Caco-2 (cell line): Measurements from ENCODE around the gene AKT3. TPM values are rescaled to one million over a fixed set of nuclear protein-coding genes. Genes with fewer than 3 reads are reported as not detected.
"Not testable (repeated sequence)": the region's sequence is repeated elsewhere in the genome, so short reads cannot be mapped to it uniquely, and the experiment has no call there.

ENCODE experiments used
- BruUV-seq: library from RNA; stranded (reverse); fragments of 400-500 nt; replicated peaks from 2 replicates; lab custom pipeline; 2021; lab: Mats Ljungman, UMichigan
- CTCF ChIA-PET: fragments of 300-600 bp; sonication (Branson Sonifier 250); formaldehyde crosslinking; loops from one replicate; lab custom pipeline; 2022; ENCODE audit warnings: antibody characterized with exemption; lab: Charles Lee
- POLR2A ChIA-PET: fragments of 300-600 bp; sonication (Branson Sonifier 250); formaldehyde crosslinking; loops from one replicate; lab custom pipeline; 2022; ENCODE audit warnings: antibody characterized with exemption; lab: Charles Lee
- DNase-seq, 2 experiments: peaks; one replicate each; pipeline versions ENCODE4 v3.0.0 to v3.0.0-alpha.2; 2020 to 2022
- H3K27me3 ChIP-seq: replicated peaks from 2 replicates; pipeline ENCODE4 v1.6.0; 2011; ENCODE audit warnings: low read length; ENCODE audit not compliant: control insufficient read depth, insufficient read depth
- H3K36me3 ChIP-seq: 2 replicates; pipeline ENCODE4 v1.5.1; 2011; ENCODE audit warnings: low read length; ENCODE audit not compliant: control insufficient read depth, insufficient read depth
- H3K4me1 ChIP-seq: fragments of 250-450 bp; sonication (Bioruptor Pico); 2 replicates; pipeline ENCODE4 v1.5.1; 2020; ENCODE audit warnings: mild to moderate bottlenecking
- H3K4me3 ChIP-seq: 2 replicates; pipeline ENCODE4 v1.5.1; 2011; ENCODE audit warnings: low read depth, mild to moderate bottlenecking, control low read depth, low read length
- H3K9me3 ChIP-seq: fragments of 250-450 bp; sonication (Bioruptor Pico); 2 replicates; pipeline ENCODE4 v1.5.1; 2020; ENCODE audit warnings: mild to moderate bottlenecking, moderate library complexity
- H3K27ac Mint-ChIP-seq: one replicate; pipeline ENCODE4 v1.8.0; 2022; ENCODE audit warnings: mixed read lengths; ENCODE audit not compliant: unreplicated experiment
- H3K27me3 Mint-ChIP-seq: one replicate; pipeline ENCODE4 v1.8.0; 2022; ENCODE audit warnings: mixed read lengths; ENCODE audit not compliant: insufficient read depth, unreplicated experiment
- H3K36me3 Mint-ChIP-seq: one replicate; pipeline ENCODE4 v1.8.0; 2022; ENCODE audit warnings: mild to moderate bottlenecking, mixed read lengths; ENCODE audit not compliant: insufficient read depth, unreplicated experiment
- H3K4me1 Mint-ChIP-seq: one replicate; pipeline ENCODE4 v1.8.0; 2022; ENCODE audit warnings: low read depth, mixed read lengths; ENCODE audit not compliant: unreplicated experiment
- H3K4me3 Mint-ChIP-seq: one replicate; pipeline ENCODE4 v1.8.0; 2022; ENCODE audit warnings: mild to moderate bottlenecking, moderate library complexity, mixed read lengths; ENCODE audit not compliant: unreplicated experiment
- H3K9me3 Mint-ChIP-seq: one replicate; pipeline ENCODE4 v1.8.0; 2022; ENCODE audit warnings: mixed read lengths; ENCODE audit not compliant: unreplicated experiment
- intact Hi-C: fragments of 100-400 bp; cut with micrococcal nuclease; formaldehyde crosslinking; loops from one replicate; pipeline ENCODE4 v1.10.0; 2022; ENCODE audit not compliant: unreplicated experiment
- total RNA-seq: library from RNA; stranded (reverse); gene quantifications from 2 replicates; pipeline ENCODE4 v1.2.3, GENCODE V29; 2022
- TF ChIP-seq, protein P1 (sequence below), 2 experiments: fragments of 200-600 bp in 1 of 2; IDR thresholded peaks; 1 replicate in 1 of 2; 2 replicates in 1 of 2; pipeline versions ENCODE4 v1.5.1 to v1.8.0; 2011 to 2022; ENCODE audit warnings: antibody characterized with exemption in 1 of 2, control low read depth in 1 of 2, inconsistent platforms in 1 of 2, low read depth in 1 of 2, low read length in 1 of 2, mild to moderate bottlenecking in 1 of 2, moderate library complexity in 1 of 2; ENCODE audit not compliant: insufficient read depth in 1 of 2, severe bottlenecking in 1 of 2, unreplicated experiment in 1 of 2

Gene AKT3
- total RNA-seq, 1 experiment from 2014 or later: 3.7 TPM

DNA sequence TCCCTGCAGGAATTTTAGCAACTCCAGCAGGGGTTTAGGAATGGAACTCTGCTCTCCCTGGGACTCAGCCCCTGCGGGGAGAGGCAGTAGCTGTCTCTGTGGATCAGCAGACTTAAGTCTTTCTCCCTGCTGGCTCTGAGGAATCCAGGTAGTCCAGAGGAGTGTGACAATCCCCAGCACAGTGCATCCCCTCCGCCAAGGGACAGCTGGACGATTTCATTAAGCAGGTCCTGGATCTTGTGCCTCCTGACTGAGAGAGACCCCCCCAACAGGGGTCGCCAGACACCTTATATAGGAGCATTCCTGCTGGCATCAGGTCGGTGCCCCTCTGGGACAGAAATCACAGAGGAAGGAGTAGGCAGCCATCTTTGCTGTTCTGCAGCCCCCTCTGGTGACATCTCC is 30.6 kb downstream of the AKT3 start:
- H3K36me3 ChIP-seq: no peaks in the 10 kb centered on the region
- H3K4me3 ChIP-seq: no peak overlapping the region
- no peak overlapping the region for H3K4me3 Mint-ChIP-seq
- TF ChIP-seq, protein P1, sequence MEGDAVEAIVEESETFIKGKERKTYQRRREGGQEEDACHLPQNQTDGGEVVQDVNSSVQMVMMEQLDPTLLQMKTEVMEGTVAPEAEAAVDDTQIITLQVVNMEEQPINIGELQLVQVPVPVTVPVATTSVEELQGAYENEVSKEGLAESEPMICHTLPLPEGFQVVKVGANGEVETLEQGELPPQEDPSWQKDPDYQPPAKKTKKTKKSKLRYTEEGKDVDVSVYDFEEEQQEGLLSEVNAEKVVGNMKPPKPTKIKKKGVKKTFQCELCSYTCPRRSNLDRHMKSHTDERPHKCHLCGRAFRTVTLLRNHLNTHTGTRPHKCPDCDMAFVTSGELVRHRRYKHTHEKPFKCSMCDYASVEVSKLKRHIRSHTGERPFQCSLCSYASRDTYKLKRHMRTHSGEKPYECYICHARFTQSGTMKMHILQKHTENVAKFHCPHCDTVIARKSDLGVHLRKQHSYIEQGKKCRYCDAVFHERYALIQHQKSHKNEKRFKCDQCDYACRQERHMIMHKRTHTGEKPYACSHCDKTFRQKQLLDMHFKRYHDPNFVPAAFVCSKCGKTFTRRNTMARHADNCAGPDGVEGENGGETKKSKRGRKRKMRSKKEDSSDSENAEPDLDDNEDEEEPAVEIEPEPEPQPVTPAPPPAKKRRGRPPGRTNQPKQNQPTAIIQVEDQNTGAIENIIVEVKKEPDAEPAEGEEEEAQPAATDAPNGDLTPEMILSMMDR (IDR thresholded peaks at IDR 0.05; ENCODE audit: insufficient read depth in 1 of 2, low read depth in 1 of 2, low read length in 1 of 2, severe bottlenecking in 1 of 2, unreplicated experiment in 1 of 2): no peak
- no peaks in the 10 kb centered on the region for H3K27me3 Mint-ChIP-seq
- intact Hi-C loops: no loop called here
- CTCF ChIA-PET: no interaction called here
- no peaks in the 10 kb centered on the region for H3K4me1 ChIP-seq
- peak in 1 of 2 experiments; percentile 29 for DNase-seq
- H3K9me3 ChIP-seq: no peaks in the 10 kb centered on the region
- no peaks in the 10 kb centered on the region for H3K36me3 Mint-ChIP-seq
- POLR2A ChIA-PET: no interaction called here
- no peak overlapping the region for H3K27ac Mint-ChIP-seq
- no peaks in the 10 kb centered on the region for H3K4me1 Mint-ChIP-seq
- peaks cover 11% of the 10 kb centered on the region for H3K9me3 Mint-ChIP-seq
- H3K27me3 ChIP-seq: no peaks in the 10 kb centered on the region
- no TSS peak for BruUV-seq

DNA sequence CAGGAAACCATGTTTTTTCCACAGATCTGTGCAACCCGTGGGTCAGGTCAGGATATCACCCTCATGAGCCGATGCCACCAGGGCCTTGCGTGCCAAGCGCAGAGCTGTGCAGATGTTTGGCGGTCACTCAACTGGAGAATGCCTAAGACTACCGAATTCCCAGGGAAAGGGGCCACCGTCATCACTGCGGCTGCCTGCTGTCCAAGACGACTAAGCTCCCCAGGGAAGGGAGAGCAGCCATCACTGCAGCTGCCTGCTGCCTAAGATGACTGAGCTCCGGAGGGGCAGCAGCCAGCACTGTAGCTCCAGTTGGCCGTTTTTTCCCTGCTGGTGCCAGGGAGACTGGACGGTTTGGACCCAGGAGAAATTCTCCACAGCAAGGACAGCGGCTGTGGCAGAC is 31.1 kb downstream of the AKT3 start:
- H3K27me3 Mint-ChIP-seq: no peaks in the 10 kb centered on the region
- POLR2A ChIA-PET: no interaction called here
- intact Hi-C loops: no loop called here
- Histone ChIP-seq H3K27me3 (no peaks in the 10 kb centered on the region), H3K4me3 (no peak overlapping the region), H3K36me3 (no peaks in the 10 kb centered on the region), H3K4me1 (no peaks in the 10 kb centered on the region), H3K9me3 (no peaks in the 10 kb centered on the region)
- peaks cover 11% of the 10 kb centered on the region for H3K9me3 Mint-ChIP-seq
- TF ChIP-seq, protein P1 (IDR thresholded peaks at IDR 0.05; ENCODE audit: insufficient read depth in 1 of 2, low read depth in 1 of 2, low read length in 1 of 2, severe bottlenecking in 1 of 2, unreplicated experiment in 1 of 2): no peak
- DNase-seq: no peak
- H3K4me1 Mint-ChIP-seq: no peaks in the 10 kb centered on the region
- CTCF ChIA-PET: no interaction called here
- H3K27ac Mint-ChIP-seq: no peak overlapping the region
- no TSS peak for BruUV-seq
- H3K4me3 Mint-ChIP-seq: no peak overlapping the region
- no peaks in the 10 kb centered on the region for H3K36me3 Mint-ChIP-seq

DNA sequence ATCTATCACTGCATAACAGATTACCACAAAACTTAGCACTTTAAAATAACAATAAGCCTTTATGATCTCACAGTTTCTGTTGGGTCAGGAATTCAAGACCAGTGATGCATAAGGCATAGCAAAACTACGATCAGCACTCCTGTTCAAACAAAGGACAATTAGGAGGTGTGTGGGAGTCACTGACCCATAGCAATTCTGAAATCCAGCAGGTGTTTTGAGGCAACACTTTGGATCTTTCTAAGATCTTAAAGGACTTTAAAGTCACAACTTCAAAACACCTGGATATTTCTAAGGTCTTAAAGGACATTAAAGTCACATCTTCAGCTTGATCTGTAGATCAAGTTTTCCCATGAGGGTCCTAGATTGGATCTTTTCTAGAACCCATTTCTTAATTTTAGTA is 35.3 kb downstream of the AKT3 start:
- Histone ChIP-seq H3K4me1 (no peaks in the 10 kb centered on the region), H3K4me3 (no peak overlapping the region), H3K27me3 (no peaks in the 10 kb centered on the region), H3K9me3 (no peaks in the 10 kb centered on the region), H3K36me3 (no peaks in the 10 kb centered on the region)
- H3K27me3 Mint-ChIP-seq: peaks cover 4% of the 10 kb centered on the region
- H3K4me3 Mint-ChIP-seq: no peak overlapping the region
- DNase-seq: no peak
- no peak overlapping the region for H3K27ac Mint-ChIP-seq
- TF ChIP-seq, protein P1 (IDR thresholded peaks at IDR 0.05; ENCODE audit: insufficient read depth in 1 of 2, low read depth in 1 of 2, low read length in 1 of 2, severe bottlenecking in 1 of 2, unreplicated experiment in 1 of 2): no peak
- no TSS peak for BruUV-seq
- ChIA-PET CTCF (no interaction called here), POLR2A (interaction anchor here (0.7 kb wide), 1 partner anchor 52 kb away, joined by 5 read pairs; no protein-coding TSS in a partner anchor)
- H3K9me3 Mint-ChIP-seq: no peaks in the 10 kb centered on the region
- H3K36me3 Mint-ChIP-seq: no peaks in the 10 kb centered on the region
- intact Hi-C loops: no loop called here
- H3K4me1 Mint-ChIP-seq: no peaks in the 10 kb centered on the region

DNA sequence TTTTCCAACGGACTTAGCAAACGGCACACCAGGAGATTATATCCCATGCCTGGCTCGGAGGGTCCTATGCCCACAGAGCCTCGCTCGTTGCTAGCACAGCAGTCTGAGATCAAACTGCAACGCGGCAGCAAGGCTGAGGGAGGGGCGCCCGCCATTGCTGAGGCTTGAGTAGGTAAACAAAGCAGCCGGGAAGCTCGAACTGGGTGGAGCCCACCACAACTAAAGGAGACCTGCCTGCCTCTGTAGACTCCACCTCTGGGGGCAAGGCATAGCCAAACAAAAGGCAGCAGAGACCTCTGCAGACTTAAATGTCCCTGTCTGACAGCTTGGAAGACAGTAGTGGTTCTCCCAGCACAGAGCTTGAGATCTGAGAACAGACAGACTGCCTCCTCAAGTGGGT is 42.7 kb downstream of the AKT3 start:
- H3K4me3 Mint-ChIP-seq, H3K9me3 Mint-ChIP-seq, CTCF ChIA-PET, H3K27ac Mint-ChIP-seq, H3K36me3 ChIP-seq, DNase-seq, H3K4me1 ChIP-seq, H3K4me1 Mint-ChIP-seq, intact Hi-C loops, H3K27me3 ChIP-seq, H3K4me3 ChIP-seq, BruUV-seq, H3K36me3 Mint-ChIP-seq, POLR2A ChIA-PET, H3K9me3 ChIP-seq: not testable (repeated sequence)
- peaks cover 18% of the 10 kb centered on the region for H3K27me3 Mint-ChIP-seq
